Spleen (tissue), 11 donors: ENCODE measurements around the gene TRMO. TPM values are rescaled to one million over a fixed set of nuclear protein-coding genes. Genes with fewer than 3 reads are reported as not detected.

ENCODE experiments used
- DNase-seq: peaks from one replicate; pipeline ENCODE4 v3.0.0-alpha.2; 2020
- H3K27ac ChIP-seq, 8 donors: fragments of 200-600 bp; sonication (generic) in 7 of 8; 1 replicate in 4 of 8; 2 replicates in 4 of 8; pipeline versions ENCODE4 v1.5.0 to v1.8.0; 2016 to 2021; ENCODE audit warnings: inconsistent platforms in 4 of 8, mild to moderate bottlenecking in 4 of 8, moderate library complexity in 1 of 8
- H3K27me3 ChIP-seq, 7 donors: fragments of 200-600 bp; sonication (generic) in 6 of 7; replicated peaks in 1 of 7; 1 replicate in 4 of 7; 2 replicates in 3 of 7; pipeline versions ENCODE4 v1.5.0 to v1.8.0; 2016 to 2021; ENCODE audit warnings: inconsistent platforms in 3 of 7, mild to moderate bottlenecking in 1 of 7
- H3K36me3 ChIP-seq, 6 donors: fragments of 200-600 bp; sonication (generic) in 5 of 6; 1 replicate in 4 of 6; 2 replicates in 2 of 6; pipeline versions ENCODE4 v1.5.0 to v1.8.0; 2016 to 2021; ENCODE audit warnings: inconsistent platforms in 2 of 6
- H3K4me1 ChIP-seq, 6 donors: fragments of 200-600 bp; sonication (generic) in 5 of 6; 1 replicate in 3 of 6; 2 replicates in 3 of 6; pipeline versions ENCODE4 v1.5.0 to v1.8.0; 2016 to 2021; ENCODE audit warnings: inconsistent platforms in 3 of 6
- H3K4me3 ChIP-seq, 8 donors: fragments of 200-600 bp; sonication (generic) in 7 of 8; 1 replicate in 4 of 8; 2 replicates in 4 of 8; pipeline versions ENCODE4 v1.5.0 to v1.8.0; 2016 to 2021; ENCODE audit warnings: inconsistent platforms in 4 of 8, mild to moderate bottlenecking in 4 of 8, moderate library complexity in 2 of 8
- H3K9me3 ChIP-seq, 8 donors: fragments of 200-600 bp; sonication (generic) in 7 of 8; 1 replicate in 4 of 8; 2 replicates in 4 of 8; pipeline versions ENCODE4 v1.5.0 to v1.8.0; 2016 to 2021; ENCODE audit warnings: inconsistent platforms in 4 of 8
- CTCF ChIP-seq, 11 experiments: fragments of 200-600 bp in 7 of 11; fragments of 450-650 bp in 4 of 11; sonication (generic) in 4 of 11; IDR thresholded peaks in 8 of 11; conservative IDR thresholded peaks in 3 of 11; 1 replicate in 7 of 11; 2 replicates in 4 of 11; pipeline versions ENCODE4 v1.4.0 to v1.8.0; 2016 to 2021; ENCODE audit warnings: antibody characterized with exemption in 11 of 11, inconsistent platforms in 4 of 11, mild to moderate bottlenecking in 1 of 11
- POLR2A ChIP-seq, 3 donors: fragments of 450-650 bp; IDR thresholded peaks; one replicate each; pipeline ENCODE4 v1.5.1; 2017; ENCODE audit warnings: antibody characterized with exemption in 3 of 3, mild to moderate bottlenecking in 1 of 3
- POLR2AphosphoS5 ChIP-seq, 3 donors: sonication (generic); formaldehyde crosslinking; IDR thresholded peaks; one replicate each; pipeline ENCODE4 v1.5.1; 2017; ENCODE audit warnings: antibody characterized with exemption in 3 of 3
- WGBS, 5 donors: extraction: QIAGEN DNeasy Blood & Tissue Kit in 3 of 5; methylation state at CpG; one replicate each; pipeline versions ENCODE4 v1.1.5 to v1.1.7; 2013 to 2018; 5-methylcytosine and 5-hydroxymethylcytosine counted together
- intact Hi-C: fragments of 100-400 bp; cut with DNase I; formaldehyde crosslinking; loops from one replicate; pipeline ENCODE4 v1.15.0; 2023; ENCODE audit warnings: low total_unique reads
- polyA plus RNA-seq, 3 donors: library from polyadenylated mRNA; stranded (reverse); fragments of 200-250 nt; gene quantifications; one replicate each; pipeline ENCODE4 v1.2.1, GENCODE V29; 2013
- total RNA-seq, 7 donors: library from RNA; depleted of rRNA in 3 of 7; stranded (reverse); fragments of >200 nt in 3 of 7; fragmentation: NEBNext Ultra II Directional in 4 of 7; extraction: Animal tissue kit (Norgen Biotek cat#: 25700) in 4 of 7; gene quantifications; one replicate each; pipeline versions ENCODE4 v1.1.0 to v1.2.1, GENCODE V29; 2016 to 2021
- donor health status: healthy with polysubstance abuse.
- donor health status: DM: no; HTN: no; CAD: no; lungs with moderate emphysema.
- donor health status: DM: no; HTN: no; CAD: no.
- donor health status: Bipolar disorder and iron deficiency.
- donor health status: healthy.
- donor health status: DM: no; HTN: no; CAD: no.
- donor health status: DM: yes; HTN: yes; CAD: no.

The TRMO gene
- total and polyA plus RNA-seq, 10 donors, result 11.2 to 58.6 (median 22.5) TPM

DNA sequence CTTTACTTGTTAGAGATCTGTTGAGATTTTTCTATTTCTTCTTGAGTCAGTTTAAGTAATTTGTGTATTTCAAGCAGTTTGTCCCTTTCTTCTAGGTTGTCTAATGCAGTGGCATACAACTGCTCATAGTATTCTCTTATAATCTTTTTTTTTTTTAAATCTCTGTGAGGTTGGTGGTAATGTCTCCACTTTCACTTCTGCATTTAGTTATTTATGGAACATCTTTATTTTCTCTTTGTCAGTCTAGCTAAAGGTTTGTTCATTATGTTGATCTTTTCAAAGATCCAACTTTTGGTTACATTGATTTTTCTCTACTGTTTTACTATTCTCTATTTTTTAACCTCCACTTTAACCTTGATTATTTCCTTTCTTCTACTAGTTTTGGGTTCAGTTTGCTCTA lies 55.5 kb downstream of the TRMO start:
- Histone ChIP-seq H3K9me3 (peaks cover 6 to 28% (median 25%) of the 10 kb centered on the region in 8 donors), H3K4me1 (no peaks in the 10 kb centered on the region), H3K27ac (no peak overlapping the region), H3K4me3 (no peak overlapping the region), H3K36me3 (no peaks in the 10 kb centered on the region), H3K27me3 (peaks cover 0 to 30% (median 0%) of the 10 kb centered on the region in 7 donors)
- DNase-seq, result no peak
- no peak for TF ChIP-seq POLR2AphosphoS5 (IDR thresholded peaks at IDR 0.05)
- no peak for TF ChIP-seq POLR2A (IDR thresholded peaks at IDR 0.05)
- no peak for TF ChIP-seq CTCF (IDR thresholded peaks at IDR 0.05 in 8 of 11, conservative IDR thresholded peaks at IDR 0.05 in 3 of 11)
- intact Hi-C loops, result no loop called here

DNA sequence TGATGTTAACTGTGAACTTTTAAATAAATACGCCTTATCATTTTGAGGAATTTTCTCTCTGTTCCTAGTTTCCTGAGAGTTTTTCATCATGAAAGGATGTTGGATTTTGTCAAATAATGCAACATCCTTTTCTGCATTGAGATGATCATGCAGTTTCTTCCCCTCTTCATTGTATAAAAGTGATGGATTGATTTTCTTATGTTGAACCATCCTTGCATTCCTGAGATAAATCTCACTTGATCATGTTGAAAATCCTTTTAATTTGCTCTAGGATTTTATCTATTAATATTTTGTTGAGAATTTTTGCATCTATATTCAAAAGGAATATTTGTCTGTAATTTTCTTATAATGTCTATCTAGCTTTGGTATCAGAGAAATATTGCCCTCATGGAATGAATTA lies 56.0 kb downstream of the TRMO start:
- Histone ChIP-seq H3K36me3 (no peaks in the 10 kb centered on the region), H3K9me3 (peaks cover 6 to 28% (median 25%) of the 10 kb centered on the region in 8 donors), H3K27me3 (peaks cover 0 to 35% (median 0%) of the 10 kb centered on the region in 7 donors), H3K4me3 (no peak overlapping the region), H3K4me1 (no peaks in the 10 kb centered on the region), H3K27ac (no peak overlapping the region)
- 89 to 100% (median 98%) methylated on average over 1 of the region's 1 CpG for WGBS, 5 donors
- TF ChIP-seq POLR2A (IDR thresholded peaks at IDR 0.05), result no peak
- no peak for TF ChIP-seq CTCF (IDR thresholded peaks at IDR 0.05 in 8 of 11, conservative IDR thresholded peaks at IDR 0.05 in 3 of 11)
- TF ChIP-seq POLR2AphosphoS5 (IDR thresholded peaks at IDR 0.05), result no peak
- intact Hi-C loops, result no loop called here
- no peak for DNase-seq

DNA sequence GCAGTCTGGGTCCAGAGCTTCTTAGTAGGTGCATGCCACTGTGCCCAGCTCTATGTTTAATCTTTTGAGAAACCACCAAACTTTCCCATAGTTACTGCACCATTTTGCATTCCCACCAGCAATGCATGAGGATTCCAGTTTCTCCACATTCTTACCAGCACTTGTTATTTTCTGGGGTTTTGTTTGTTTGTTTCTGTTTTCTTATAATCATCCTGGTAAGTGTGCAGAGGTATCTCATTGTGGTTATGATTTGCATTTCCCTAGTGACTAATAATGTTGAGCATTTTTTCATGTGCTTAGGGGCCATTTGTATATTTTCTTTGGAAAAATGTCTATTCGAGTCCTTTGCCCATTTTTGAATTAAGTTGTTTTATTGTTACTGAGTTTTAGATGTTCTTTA lies 57.9 kb downstream of the TRMO start:
- intact Hi-C loops, result no loop called here
- Histone ChIP-seq H3K27ac (no peak overlapping the region), H3K9me3 (peaks cover 6 to 28% (median 25%) of the 10 kb centered on the region in 8 donors), H3K4me3 (no peak overlapping the region), H3K27me3 (peaks cover 0 to 50% (median 18%) of the 10 kb centered on the region in 7 donors), H3K4me1 (no peaks in the 10 kb centered on the region), H3K36me3 (no peaks in the 10 kb centered on the region)
- 58 to 92% (median 75%) methylated on average over 1 of the region's 1 CpG for WGBS, 5 donors
- no peak for TF ChIP-seq POLR2A (IDR thresholded peaks at IDR 0.05)
- no peak for TF ChIP-seq CTCF (IDR thresholded peaks at IDR 0.05 in 8 of 11, conservative IDR thresholded peaks at IDR 0.05 in 3 of 11)
- TF ChIP-seq POLR2AphosphoS5 (IDR thresholded peaks at IDR 0.05), result no peak
- DNase-seq, result no peak

DNA sequence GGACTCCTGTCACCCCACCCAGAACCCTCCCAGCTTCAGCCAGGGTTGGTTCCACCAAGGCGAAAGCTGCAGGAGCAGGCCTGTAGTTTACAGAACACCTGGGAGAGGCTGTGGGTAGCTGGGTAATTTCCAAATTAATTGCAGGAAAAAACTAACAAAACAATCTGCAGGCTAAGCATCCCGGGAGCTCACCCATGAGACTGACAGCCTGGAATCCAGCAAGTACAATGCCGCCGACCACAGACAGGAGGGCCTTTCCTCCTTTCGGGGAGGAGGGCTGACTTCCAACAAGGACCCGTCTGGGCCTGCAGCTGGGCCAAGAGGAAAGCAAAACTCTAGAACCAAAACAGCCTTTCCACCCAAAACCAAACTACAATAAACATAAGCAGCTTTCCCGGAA lies 59.0 kb downstream of the TRMO start:
- WGBS, 5 donors, result 64 to 83% (median 79%) methylated on average over 7 of the region's 7 CpGs
- H3K27me3 ChIP-seq, result peaks cover 0 to 61% (median 29%) of the 10 kb centered on the region in 7 donors

More for the DNA sequence above, 59.0 kb downstream of the TRMO start:
- no peak for TF ChIP-seq POLR2AphosphoS5 (IDR thresholded peaks at IDR 0.05)
- TF ChIP-seq CTCF (IDR thresholded peaks at IDR 0.05 in 8 of 11, conservative IDR thresholded peaks at IDR 0.05 in 3 of 11), result no peak
- TF ChIP-seq POLR2A (IDR thresholded peaks at IDR 0.05), result no peak
- H3K9me3 ChIP-seq, result peaks cover 6 to 28% (median 25%) of the 10 kb centered on the region in 8 donors
- peaks cover 0 to 2% (median under 1%) of the 10 kb centered on the region in 6 donors for H3K4me1 ChIP-seq
- H3K27ac ChIP-seq, result no peak overlapping the region
- no peak overlapping the region for H3K4me3 ChIP-seq
- intact Hi-C loops, result no loop called here
- no peaks in the 10 kb centered on the region for H3K36me3 ChIP-seq
- DNase-seq, result no peak
